ENCODE results near the gene ERP27. TPM values are rescaled to one million over a fixed set of nuclear protein-coding genes. Genes with fewer than 3 reads are reported as not detected.

ERP27 gene
- total RNA-seq, 1 donor from 2014 or later, result 0.19 TPM

DNA sequence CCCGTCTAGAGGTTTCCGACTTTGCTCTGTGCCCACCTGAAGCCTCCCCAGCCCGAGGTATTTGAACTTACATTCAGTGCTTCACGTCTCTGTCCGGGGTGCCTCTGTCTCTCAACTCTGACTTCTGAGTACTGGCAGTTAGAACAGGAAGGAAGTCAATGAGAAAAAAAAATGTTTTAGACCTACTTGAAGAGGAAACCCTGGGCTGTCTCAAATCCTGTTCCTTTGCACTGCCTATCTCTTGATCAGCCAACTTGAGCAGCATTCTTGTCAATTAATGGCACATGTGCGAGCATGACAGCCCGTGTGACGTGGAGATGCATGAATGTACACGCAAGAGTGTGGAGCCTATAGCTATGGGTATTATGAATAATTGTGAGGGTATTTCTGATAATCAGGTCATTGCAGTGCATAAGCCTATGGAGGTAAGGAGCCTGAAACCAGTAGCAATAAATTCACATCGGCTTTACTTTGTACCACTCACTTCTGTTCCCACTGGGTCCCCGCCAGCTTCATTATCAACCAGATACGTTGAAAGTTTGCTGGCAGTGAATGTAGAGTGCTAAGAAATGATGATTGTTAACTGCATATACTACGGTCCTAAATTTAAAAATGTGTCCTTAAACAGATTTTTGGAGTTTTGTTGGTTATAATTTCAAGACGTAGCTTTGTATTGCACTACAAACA is 23.3 kb upstream of the ERP27 start, which contains the start of gene ARHGDIB:
TSS of gene ARHGDIB (minus strand) at position 136 of the 687 bp plus-strand sequence. CDS start 10,889 bp downstream, outside the sequence.
- DNase-seq (ENCODE audit: missing footprints), result peak; percentile 73
- peak; percentile 67 for ATAC-seq
- intact Hi-C loops (cut with DNase I), result loop anchor here (5.0 to 10.0 kb wide), 2 partner anchors 54 to 117 kb away; partner anchors contain the start of gene ART4

- intact Hi-C loops (cut with DNase I), result loop anchor here (5.0 to 10.0 kb wide), 2 partner anchors 54 to 116 kb away; partner anchors contain the start of gene ART4
- DNase-seq (ENCODE audit: missing footprints), result peak; percentile 74
- peak; percentile 75 for ATAC-seq
Observed at GRCh38 chr12:14960548-14961465, 22.5 kb upstream of the ERP27 start.

- DNase-seq (ENCODE audit: missing footprints), result no peak
- ATAC-seq, result no peak
- intact Hi-C loops (cut with DNase I), result loop anchor here (5.0 to 10.0 kb wide), 2 partner anchors 53 to 115 kb away; partner anchors contain the start of gene ART4
Observed at GRCh38 chr12:14959916-14960496, 21.7 kb upstream of the ERP27 start.

DNA sequence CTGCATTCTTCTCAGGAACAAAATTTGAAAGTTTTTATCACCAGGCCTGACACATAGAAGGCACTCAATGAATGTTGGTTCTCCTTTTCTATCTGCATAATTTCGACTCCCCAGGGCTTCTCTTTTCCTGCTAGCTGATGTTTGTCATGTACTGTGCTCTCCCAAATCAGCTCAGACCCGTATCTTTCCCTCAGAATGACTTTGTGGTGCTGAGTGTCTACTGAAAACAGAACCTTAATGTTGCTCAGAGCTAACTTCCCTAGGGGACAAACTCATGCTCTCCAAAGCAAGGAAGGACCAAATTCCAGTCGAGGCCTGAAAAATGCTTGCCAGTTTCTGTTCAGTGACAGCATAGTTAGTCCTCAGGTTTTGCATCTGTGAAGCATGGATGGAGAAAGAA is 21.1 kb upstream of the ERP27 start:
- DNase-seq (ENCODE audit: missing footprints), result no peak
- ATAC-seq, result peak; percentile 28
- intact Hi-C loops (cut with DNase I), result no loop called here

DNA sequence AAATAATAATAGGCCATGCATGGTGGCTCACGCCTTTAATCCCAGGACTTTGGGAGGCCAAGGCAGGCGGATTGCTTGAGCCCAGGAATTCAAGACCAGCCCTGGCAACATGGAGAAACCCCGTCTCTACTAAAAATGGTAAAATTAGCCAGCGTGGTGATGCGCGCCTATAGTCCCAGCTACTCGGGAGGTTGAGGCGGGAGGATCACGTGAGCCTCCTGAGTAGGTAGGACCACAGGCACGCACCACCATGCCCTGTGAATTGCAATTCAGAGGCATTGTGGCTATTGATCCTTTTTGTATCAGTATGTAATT is 20.7 kb upstream of the ERP27 start:
- intact Hi-C loops (cut with DNase I), result no loop called here
- ATAC-seq (no peak), DNase-seq (ENCODE audit: missing footprints) (no peak)

DNA sequence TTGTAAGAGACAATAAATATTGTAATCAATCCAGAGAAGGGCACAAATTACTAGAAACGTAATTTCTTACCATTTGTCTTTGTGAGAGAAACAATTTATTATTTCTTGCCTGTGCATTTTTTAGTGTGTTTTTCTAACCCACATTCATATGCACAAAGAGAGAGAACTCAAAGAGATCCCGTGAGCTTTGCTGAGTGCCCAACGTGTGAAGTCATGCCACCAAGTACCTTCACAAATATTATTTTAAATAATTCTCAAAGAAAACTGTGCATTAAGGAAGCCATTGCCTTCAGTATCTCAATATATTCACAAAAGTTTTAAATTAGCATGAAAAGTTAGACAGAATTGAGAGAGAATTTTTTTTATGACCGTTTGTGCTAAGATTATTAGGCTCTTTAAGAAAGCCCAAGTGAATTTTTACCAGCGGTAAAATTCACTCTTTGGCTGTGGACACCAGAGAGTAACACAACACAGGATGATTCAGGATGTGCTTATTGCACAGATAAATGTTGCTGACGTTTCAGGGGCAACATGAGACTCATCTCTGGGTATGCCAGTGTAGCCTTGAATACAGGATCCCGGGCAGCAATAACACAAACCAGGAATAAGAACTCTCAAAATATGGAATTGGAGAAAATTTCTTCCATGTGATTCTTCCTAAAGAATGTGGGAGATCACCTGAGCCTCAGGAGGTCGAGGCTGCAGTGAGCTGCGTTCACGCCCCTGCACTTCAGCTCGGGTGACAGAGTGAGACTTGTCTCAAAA is 20.2 kb upstream of the ERP27 start:
- DNase-seq (ENCODE audit: missing footprints), result no peak
- ATAC-seq, result no peak
- intact Hi-C loops (cut with DNase I), result no loop called here

GRCh38 chr12:14957551-14958168 is 19.3 kb upstream of the ERP27 start:
- intact Hi-C loops (cut with DNase I), result no loop called here
- ATAC-seq (no peak), DNase-seq (ENCODE audit: missing footprints) (no peak)

DNA sequence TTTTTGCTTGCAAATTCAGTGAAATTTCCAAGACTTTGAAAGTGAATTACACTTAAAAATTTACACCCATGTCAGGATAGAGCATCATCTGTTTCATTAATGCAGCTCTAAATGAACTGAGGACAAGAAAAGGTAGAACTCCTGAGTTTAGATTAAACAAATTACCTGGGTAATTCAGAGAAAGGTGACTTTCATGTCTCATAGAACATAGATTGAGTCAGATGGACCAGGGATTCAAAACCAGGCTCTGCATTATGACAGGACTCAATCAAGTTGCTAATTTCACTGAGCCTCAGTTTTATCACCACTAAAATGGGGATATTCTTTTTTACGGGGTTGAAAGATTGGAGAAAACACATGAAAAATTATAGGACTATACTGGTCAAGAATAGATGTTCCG is 18.6 kb upstream of the ERP27 start:
- intact Hi-C loops (cut with DNase I), result no loop called here
- no peak for ATAC-seq
- DNase-seq (ENCODE audit: missing footprints), result no peak

GRCh38 chr12:14956024-14956891 is 17.9 kb upstream of the ERP27 start:
- intact Hi-C loops (cut with DNase I), result no loop called here
- ATAC-seq, result no peak
- DNase-seq (ENCODE audit: missing footprints), result no peak

GRCh38 chr12:14954269-14954668 is 15.9 kb upstream of the ERP27 start:
- DNase-seq (ENCODE audit: missing footprints) (no peak), ATAC-seq (no peak)
- intact Hi-C loops (cut with DNase I), result no loop called here

GRCh38 chr12:14953752-14954151 is 15.4 kb upstream of the ERP27 start:
- DNase-seq (ENCODE audit: missing footprints) (no peak), ATAC-seq (no peak)
- intact Hi-C loops (cut with DNase I), result no loop called here

GRCh38 chr12:14952299-14952921 is 14.1 kb upstream of the ERP27 start:
- no peak for DNase-seq (ENCODE audit: missing footprints)
- intact Hi-C loops (cut with DNase I), result no loop called here
- peak; percentile 62 for ATAC-seq

DNA sequence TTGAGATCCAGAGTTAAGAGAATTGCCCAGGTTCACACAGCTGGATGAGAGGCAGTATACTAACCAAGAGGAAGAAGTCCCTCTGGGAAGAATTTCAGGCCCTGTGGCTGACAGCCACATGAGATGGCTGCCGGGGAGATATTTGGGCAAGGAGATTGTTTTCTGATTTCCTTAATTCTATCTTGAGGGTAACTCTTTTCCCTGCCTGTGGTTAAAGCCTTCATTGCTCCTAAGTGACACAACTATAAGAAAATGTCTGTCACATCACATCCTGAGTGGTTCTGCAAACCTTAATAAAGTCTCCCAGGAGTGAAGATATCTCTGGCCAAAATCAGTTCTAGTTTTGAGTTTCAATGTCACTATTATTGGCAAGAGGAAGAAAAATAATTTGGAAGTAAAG is 13.5 kb upstream of the ERP27 start:
- intact Hi-C loops (cut with DNase I), result no loop called here

DNA sequence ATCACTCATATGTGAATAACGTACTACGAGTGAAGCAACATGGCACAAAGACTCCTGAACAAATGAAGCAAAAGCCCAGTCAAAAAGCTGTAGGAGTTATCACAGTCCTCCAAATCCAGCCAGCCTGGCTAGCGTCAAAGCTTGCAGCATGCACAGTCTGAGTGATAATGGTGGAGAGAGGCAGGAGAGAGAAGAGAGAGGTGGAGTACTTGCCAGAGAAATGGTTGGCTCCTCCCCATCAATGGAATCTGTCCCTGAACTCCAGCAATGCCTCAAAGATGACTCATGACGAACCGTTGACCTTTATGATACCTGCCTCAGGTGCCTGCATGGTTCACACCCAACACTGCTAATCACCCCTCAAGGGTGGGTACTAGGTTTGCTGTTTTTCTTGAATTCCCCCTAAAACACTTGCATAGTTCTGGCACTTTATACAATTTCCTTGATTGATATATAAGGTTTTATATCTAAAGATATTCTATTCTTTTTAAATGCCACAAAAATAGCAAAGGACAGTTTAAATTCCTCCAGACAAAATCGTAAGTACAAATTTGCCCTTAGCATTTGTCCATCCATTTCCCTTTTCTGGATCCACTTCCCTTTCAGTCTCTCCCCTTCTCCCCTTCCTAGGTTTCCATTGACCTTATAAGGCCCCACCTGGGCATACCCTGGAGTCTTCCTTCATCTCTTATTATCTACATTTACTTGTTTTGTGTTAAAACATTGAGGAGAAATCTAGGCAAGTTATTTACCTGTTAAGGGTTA is 12.8 kb upstream of the ERP27 start:
- peak; percentile 49 for ATAC-seq
- intact Hi-C loops (cut with DNase I), result no loop called here
- no peak for DNase-seq (ENCODE audit: missing footprints)

More for the DNA sequence above, 13.5 kb upstream of the ERP27 start:
- DNase-seq (ENCODE audit: missing footprints) (no peak), ATAC-seq (no peak)

- ATAC-seq (no peak), DNase-seq (ENCODE audit: missing footprints) (no peak)
- intact Hi-C loops (cut with DNase I), result no loop called here
Observed at GRCh38 chr12:14950421-14950820, 12.1 kb upstream of the ERP27 start.

DNA sequence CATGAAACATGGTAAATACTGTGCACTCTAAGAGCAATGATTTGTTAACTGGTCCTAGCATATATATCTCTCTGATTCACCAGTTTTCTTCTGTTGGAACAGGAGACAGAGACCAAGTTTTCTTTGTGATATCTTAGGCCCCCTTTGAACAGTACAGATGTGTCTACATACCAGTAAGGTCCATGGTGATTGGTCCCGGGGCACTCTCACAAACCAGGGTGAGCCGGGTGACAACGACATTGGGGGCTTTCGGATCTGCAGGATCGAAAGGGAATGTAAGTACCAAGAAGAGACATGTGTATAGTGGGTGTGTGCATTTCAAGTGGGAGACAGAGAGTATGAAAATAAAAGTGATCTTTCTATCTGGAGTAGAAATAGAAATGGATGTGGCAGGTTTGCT is 11.3 kb upstream of the ERP27 start:
- no peak for ATAC-seq
- no peak for DNase-seq (ENCODE audit: missing footprints)
- intact Hi-C loops (cut with DNase I), result no loop called here
